ENCODE measurements around the gene UNG. TPM values are rescaled to one million over a fixed set of nuclear protein-coding genes. Genes with fewer than 3 reads are reported as not detected.
A peak's percentile ranks its signal among the peaks of the same experiment; 100 is the strongest.
"Not testable (repeated sequence)": the region's sequence is repeated elsewhere in the genome, so short reads cannot be mapped to it uniquely, and the experiment has no call there.

UNG gene
- total RNA-seq = 10 to 100 TPM; 13.5 to 25.4 (median 21.5) TPM
- polyA plus RNA-seq = 10 to 100 TPM; 13.5 to 34.2 TPM
- long read RNA-seq, donor 1, transcript UNG-203 (5 exons, 2,016 nt) = minor isoform, 5 of 136 reads
- long read RNA-seq, donor 1, transcript UNG-202 (6 exons, 2,130 nt) = major isoform, 121 of 136 reads
- long read RNA-seq, donor 1, partial matches to known transcripts = 0 of 136 reads
- long read RNA-seq, donor 1, other reads (novel, unspliced or antisense) = 8 of 136 reads
- long read RNA-seq, donor 2, transcript UNG-202 (6 exons, 2,130 nt) = major isoform, 40 of 83 reads
- long read RNA-seq, donor 2, transcript UNG-201 (7 exons, 2,071 nt) = minor isoform, 36 of 83 reads
- long read RNA-seq, donor 2, partial matches to known transcripts = 6 of 83 reads
- long read RNA-seq, donor 2, other reads (novel, unspliced or antisense) = 0 of 83 reads
- long read RNA-seq, donor 3, transcript UNG-202 (6 exons, 2,130 nt) = major isoform, 48 of 52 reads
- long read RNA-seq, donor 3, partial matches to known transcripts = 1 of 52 reads
- long read RNA-seq, donor 3, other reads (novel, unspliced or antisense) = 1 of 52 reads

GRCh38 chr12:109097435-109098182 lies at the start of gene UNG:
UNG (plus strand) TSS chr12:109097597; CDS start chr12:109097680, 83 bp downstream.
- Histone ChIP-seq H3K27me3 (no peaks in the 10 kb centered on the region), H3K9me3 (no peaks in the 10 kb centered on the region), H3K27ac (peak within 1 kb of the TSS; percentile 2 to 84), H3K4me1 (ENCODE audit: insufficient read depth) (peaks cover 5% of the 10 kb centered on the region), H3K4me3 (peak within 1 kb of the TSS; percentile 78), H3K36me3 (no peaks in the 10 kb centered on the region)
- intact Hi-C loops (cut with DNase I) = loop anchor here in 3 of 4 donors (5.0 to 10.0 kb wide), 5 partner anchors 243 to 535 kb away; partner anchors contain the start of genes ISCU (in 2 of the 3), SART3 (in 2 of the 3) and SSH1 (in 1 of the 3)
- 1% methylated on average over 26 to 71 of the region's 71 CpGs for WGBS, 3 donors
- TF ChIP-seq, protein P1, sequence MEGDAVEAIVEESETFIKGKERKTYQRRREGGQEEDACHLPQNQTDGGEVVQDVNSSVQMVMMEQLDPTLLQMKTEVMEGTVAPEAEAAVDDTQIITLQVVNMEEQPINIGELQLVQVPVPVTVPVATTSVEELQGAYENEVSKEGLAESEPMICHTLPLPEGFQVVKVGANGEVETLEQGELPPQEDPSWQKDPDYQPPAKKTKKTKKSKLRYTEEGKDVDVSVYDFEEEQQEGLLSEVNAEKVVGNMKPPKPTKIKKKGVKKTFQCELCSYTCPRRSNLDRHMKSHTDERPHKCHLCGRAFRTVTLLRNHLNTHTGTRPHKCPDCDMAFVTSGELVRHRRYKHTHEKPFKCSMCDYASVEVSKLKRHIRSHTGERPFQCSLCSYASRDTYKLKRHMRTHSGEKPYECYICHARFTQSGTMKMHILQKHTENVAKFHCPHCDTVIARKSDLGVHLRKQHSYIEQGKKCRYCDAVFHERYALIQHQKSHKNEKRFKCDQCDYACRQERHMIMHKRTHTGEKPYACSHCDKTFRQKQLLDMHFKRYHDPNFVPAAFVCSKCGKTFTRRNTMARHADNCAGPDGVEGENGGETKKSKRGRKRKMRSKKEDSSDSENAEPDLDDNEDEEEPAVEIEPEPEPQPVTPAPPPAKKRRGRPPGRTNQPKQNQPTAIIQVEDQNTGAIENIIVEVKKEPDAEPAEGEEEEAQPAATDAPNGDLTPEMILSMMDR (IDR thresholded peaks at IDR 0.05) = no peak
- TF ChIP-seq POLR2A (IDR thresholded peaks at IDR 0.05) = no peak
- TF ChIP-seq EP300 (IDR thresholded peaks at IDR 0.05) = no peak
- peak; percentile 96 to 98 (median 97) for DNase-seq

DNA sequence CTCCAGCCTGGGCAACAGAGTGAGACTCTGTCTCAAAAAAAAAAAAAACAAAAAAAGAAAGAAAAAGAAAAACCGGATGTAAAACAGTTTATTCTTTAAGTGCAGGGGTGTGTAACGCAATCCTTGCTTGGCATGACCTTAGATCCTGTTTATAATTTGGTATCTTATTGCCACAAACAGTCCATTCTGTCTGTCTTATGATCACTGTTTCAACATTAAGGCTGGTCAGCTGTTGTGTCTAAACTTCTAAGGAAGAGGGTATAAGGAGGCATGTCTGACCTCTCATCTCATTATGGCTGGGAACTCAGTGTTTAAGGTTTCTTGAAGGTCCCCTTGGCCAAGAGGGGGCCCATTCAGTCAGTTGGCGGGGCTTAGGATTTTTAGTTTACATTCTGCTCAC lies 48.7 kb upstream of the UNG start:
- intact Hi-C loops (cut with DNase I); H3K36me3 ChIP-seq; DNase-seq; H3K9me3 ChIP-seq; H3K4me1 ChIP-seq (ENCODE audit: insufficient read depth); H3K4me3 ChIP-seq; H3K27me3 ChIP-seq; H3K27ac ChIP-seq: not testable (repeated sequence)
- WGBS, 3 donors = 60 to 68% (median 66%) methylated on average over 3 of the region's 3 CpGs

DNA sequence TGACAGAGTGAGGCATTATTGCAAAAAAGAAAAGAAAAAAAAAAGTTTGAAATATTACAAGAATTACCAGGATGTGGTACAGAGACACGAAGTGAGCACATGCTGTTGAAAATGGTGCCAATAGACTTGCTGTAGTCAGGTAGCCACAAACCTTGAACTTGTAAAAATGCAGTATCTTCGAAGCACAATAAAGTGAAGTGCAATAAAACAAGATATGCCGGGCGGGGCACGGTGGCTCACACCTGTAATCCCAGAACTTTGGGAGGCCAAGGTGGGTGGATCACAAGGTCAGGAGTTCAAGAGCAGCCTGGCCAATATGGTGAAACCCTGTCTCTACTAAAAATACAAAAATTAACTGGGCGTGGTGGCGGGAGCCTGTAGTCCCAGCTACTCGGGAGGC lies 47.6 kb upstream of the UNG start:
- H3K4me3 ChIP-seq; DNase-seq; intact Hi-C loops (cut with DNase I); H3K9me3 ChIP-seq; H3K27me3 ChIP-seq; H3K27ac ChIP-seq; H3K36me3 ChIP-seq: not testable (repeated sequence)
- peaks cover 11% of the 10 kb centered on the region for H3K4me1 ChIP-seq (ENCODE audit: insufficient read depth)
- WGBS, 3 donors = 65 to 80% (median 76%) methylated on average over 8 of the region's 8 CpGs

GRCh38 chr12:109052097-109052413 lies 45.3 kb upstream of the UNG start:
- peak overlapping the region; percentile 80 for H3K4me3 ChIP-seq

More at GRCh38 chr12:109052097-109052413, 45.3 kb upstream of the UNG start:
- H3K27ac ChIP-seq = peak overlapping the region in 1 of 2 donors; percentile 47
- DNase-seq = no peak
- peaks cover 11% of the 10 kb centered on the region for H3K4me1 ChIP-seq (ENCODE audit: insufficient read depth)
- 7 to 8% (median 7%) methylated on average over 6 of the region's 6 CpGs for WGBS, 3 donors
- H3K9me3 ChIP-seq = no peaks in the 10 kb centered on the region
- no peaks in the 10 kb centered on the region for H3K36me3 ChIP-seq
- TF ChIP-seq, protein P1 (IDR thresholded peaks at IDR 0.05) = no peak
- no peak for TF ChIP-seq EP300 (IDR thresholded peaks at IDR 0.05)
- TF ChIP-seq POLR2A (IDR thresholded peaks at IDR 0.05) = no peak
- no peaks in the 10 kb centered on the region for H3K27me3 ChIP-seq
- intact Hi-C loops (cut with DNase I) = no loop called here

Data from ovary (tissue), 10 donors.